SK-N-SH (cell line): ENCODE data around the gene RGS4. TPM values are rescaled to one million over a fixed set of nuclear protein-coding genes. Genes with fewer than 3 reads are reported as not detected.

Experiments
- CTCF ChIA-PET: fragments of 300-600, 350-600 bp; formaldehyde crosslinking; extraction: SDS; loops from one replicate; lab custom pipeline; 2021; lab: Yijun Ruan, JAX
- POLR2A ChIA-PET: fragments of 350-600 bp; sonication (Branson Sonifier 250); formaldehyde crosslinking; extraction: SDS; loops from one replicate; lab custom pipeline; 2020; ENCODE audit warnings: antibody characterized with exemption, inconsistent platforms; lab: Yijun Ruan, JAX
- DNase-seq: peaks from one replicate; pipeline ENCODE4 v3.0.0; 2012
- H2AFZ ChIP-seq: fragments of 200-600 bp; sonication (generic); 2 replicates; pipeline ENCODE4 v1.8.1; 2016; ENCODE audit warnings: antibody characterized with exemption, mild to moderate bottlenecking, low read depth
- H3F3A ChIP-seq: fragments of 200-600 bp; sonication (generic); replicated peaks from 2 replicates; pipeline ENCODE3; 2016; ENCODE audit warnings: antibody characterized with exemption, mild to moderate bottlenecking; ENCODE audit not compliant: insufficient read depth
- H3K27ac ChIP-seq, 2 experiments: fragments of 200-500 bp in 1 of 2; fragments of 200-600 bp in 1 of 2; sonication (Bioruptor generic) in 1 of 2; sonication (generic), shearing (Covaris generic) in 1 of 2; 2 replicates each; pipeline versions ENCODE4 v1.5.1 to v1.6.1; 2014 to 2016; ENCODE audit warnings: low read depth in 2 of 2, inconsistent platforms in 1 of 2, low read length in 1 of 2, mild to moderate bottlenecking in 1 of 2, mixed read lengths in 1 of 2
- H3K27me3 ChIP-seq: fragments of 200-600 bp; sonication (generic), shearing (Covaris generic); 2 replicates; pipeline ENCODE4 v1.6.1; 2016; ENCODE audit warnings: mixed run types; ENCODE audit not compliant: insufficient read depth
- H3K36me3 ChIP-seq, 2 experiments: fragments of 200-500 bp in 1 of 2; fragments of 200-600 bp in 1 of 2; sonication (Bioruptor generic) in 1 of 2; sonication (generic) in 1 of 2; replicated peaks in 1 of 2; 2 replicates each; pipeline versions ENCODE3 to v1.5.1; 2014 to 2016; ENCODE audit warnings: low read length in 1 of 2, mild to moderate bottlenecking in 1 of 2; ENCODE audit not compliant: insufficient read depth in 2 of 2, control insufficient read depth in 1 of 2
- H3K4me1 ChIP-seq, 2 experiments: fragments of 200-500 bp in 1 of 2; fragments of 200-600 bp in 1 of 2; sonication (Bioruptor generic) in 1 of 2; sonication (generic), shearing (Covaris generic) in 1 of 2; 2 replicates each; pipeline versions ENCODE4 v1.5.1 to v1.6.1; 2014 to 2016; ENCODE audit warnings: low read depth in 1 of 2, low read length in 1 of 2, mixed run types in 1 of 2; ENCODE audit not compliant: insufficient read depth in 2 of 2, control insufficient read depth in 1 of 2
- H3K4me2 ChIP-seq: fragments of 200-600 bp; sonication (generic), shearing (Covaris generic); 2 replicates; pipeline ENCODE4 v1.6.1; 2017; ENCODE audit warnings: mixed run types
- H3K4me3 ChIP-seq, 2 experiments: fragments of 200-500 bp in 1 of 2; fragments of 200-600 bp in 1 of 2; sonication (Bioruptor generic) in 1 of 2; sonication (generic), shearing (Covaris generic) in 1 of 2; 2 replicates each; pipeline versions ENCODE4 v1.5.1 to v1.8.1; 2014 to 2016; ENCODE audit warnings: low read depth in 2 of 2, inconsistent platforms in 1 of 2, low read length in 1 of 2, mild to moderate bottlenecking in 1 of 2, mixed read lengths in 1 of 2, moderate library complexity in 1 of 2
- H3K79me2 ChIP-seq: fragments of 200-600 bp; sonication (generic); 2 replicates; pipeline ENCODE4 v1.8.1; 2017; ENCODE audit warnings: mild to moderate bottlenecking; ENCODE audit not compliant: insufficient read depth
- H3K9ac ChIP-seq: fragments of 200-600 bp; sonication (generic); 2 replicates; pipeline ENCODE4 v1.6.1; 2017; ENCODE audit warnings: mixed run types
- H3K9me2 ChIP-seq: fragments of 200-600 bp; sonication (generic); 2 replicates; pipeline ENCODE4 v1.6.1; 2017; ENCODE audit warnings: mixed run types
- H3K9me3 ChIP-seq: fragments of 200-600 bp; sonication (generic); 2 replicates; pipeline ENCODE4 v1.6.1; 2017; ENCODE audit warnings: mixed run types, mild to moderate bottlenecking, moderate library complexity
- H4K20me1 ChIP-seq: fragments of 200-600 bp; sonication (generic); 2 replicates; pipeline ENCODE4 v1.6.1; 2017; ENCODE audit warnings: mild to moderate bottlenecking, mixed run types; ENCODE audit not compliant: insufficient read depth
- CHD2 ChIP-seq: fragments of 150-350 bp; IDR thresholded peaks from 2 replicates; pipeline ENCODE4 v1.6.1; 2018; ENCODE audit warnings: low read length; ENCODE audit not compliant: partially characterized antibody
- ELF1 ChIP-seq: IDR thresholded peaks from 2 replicates; pipeline ENCODE4 v1.4.0; 2012
- FOSL2 ChIP-seq: IDR thresholded peaks from 2 replicates; pipeline ENCODE4 v1.4.0; 2012; ENCODE audit warnings: low read depth, mild to moderate bottlenecking, moderate library complexity, borderline replicate concordance
- JUND ChIP-seq: IDR thresholded peaks from 2 replicates; pipeline ENCODE4 v1.4.0; 2012
- MAX ChIP-seq: IDR thresholded peaks from 2 replicates; pipeline ENCODE4 v1.4.0; 2012; ENCODE audit warnings: low read depth
- MEF2A ChIP-seq: IDR thresholded peaks from 2 replicates; pipeline ENCODE4 v1.4.0; 2012; ENCODE audit warnings: low read depth, borderline replicate concordance
- MXI1 ChIP-seq: IDR thresholded peaks from 2 replicates; pipeline ENCODE4 v1.6.1; 2012; ENCODE audit warnings: mild to moderate bottlenecking, low read depth, low read length, improper control_type of control experiment
- NFIC ChIP-seq: IDR thresholded peaks from 2 replicates; pipeline ENCODE4 v1.4.0; 2012; ENCODE audit warnings: borderline replicate concordance
- RCOR1 ChIP-seq: fragments of 150-350 bp; IDR thresholded peaks from 2 replicates; pipeline ENCODE4 v1.6.1; 2017; ENCODE audit warnings: antibody characterized with exemption, low read length
- RFX5 ChIP-seq: IDR thresholded peaks from 2 replicates; pipeline ENCODE4 v1.6.1; 2012; ENCODE audit warnings: mild to moderate bottlenecking, improper control_type of control experiment, low read length
- RXRA ChIP-seq: IDR thresholded peaks from 2 replicates; pipeline ENCODE4 v1.4.0; 2012; ENCODE audit warnings: low read depth, mild to moderate bottlenecking, borderline replicate concordance
- SIN3A ChIP-seq: IDR thresholded peaks from 2 replicates; pipeline ENCODE4 v1.6.1; 2012; ENCODE audit warnings: low read depth, mild to moderate bottlenecking, low read length, moderate library complexity, borderline replicate concordance
- TAF1 ChIP-seq: IDR thresholded peaks from 2 replicates; pipeline ENCODE4 v1.6.1; 2012; ENCODE audit warnings: low read depth, mild to moderate bottlenecking, low read length, moderate library complexity, borderline replicate concordance
- TCF12 ChIP-seq: IDR thresholded peaks from 2 replicates; pipeline ENCODE4 v1.4.0; 2012
- USF1 ChIP-seq: IDR thresholded peaks from 2 replicates; pipeline ENCODE4 v1.4.0; 2012; ENCODE audit warnings: low read depth, borderline replicate concordance
- USF2 ChIP-seq: fragments of 150-350 bp; IDR thresholded peaks from 2 replicates; pipeline ENCODE4 v1.6.1; 2017; ENCODE audit warnings: antibody characterized with exemption, low read length, low read depth, borderline replicate concordance
- YY1 ChIP-seq: IDR thresholded peaks from 2 replicates; pipeline ENCODE4 v1.4.0; 2012; ENCODE audit warnings: low read depth, mild to moderate bottlenecking
- WGBS: methylation state at CpG from one replicate; pipeline ENCODE4 v1.1.6; 2017; ENCODE audit warnings: low lambda C conversion rate; 5-methylcytosine and 5-hydroxymethylcytosine counted together
- polyA plus RNA-seq, 3 experiments: library from polyadenylated mRNA; depleted of rRNA; stranded (reverse); fragments of >200 nt; gene quantifications; 2 replicates each; pipeline ENCODE4 v1.2.3, GENCODE V29; 2012
- TF ChIP-seq, protein P1 (sequence below): IDR thresholded peaks from 2 replicates; pipeline ENCODE4 v1.6.1; 2012; ENCODE audit warnings: mild to moderate bottlenecking, low read depth, low read length, moderate library complexity
- TF ChIP-seq, protein P2 (sequence below): IDR thresholded peaks from 2 replicates; pipeline ENCODE4 v1.4.0; 2012; ENCODE audit warnings: low read depth, borderline replicate concordance

RGS4 gene
- polyA plus RNA-seq, 1 of the 3 experiments (the other 2 are of a cell fraction): 124 TPM

GRCh38 chr1:163066686-163067085 is 2.5 kb upstream of the RGS4 start:
- Histone ChIP-seq H3K9me2 (no peaks in the 10 kb centered on the region), H2AFZ (no peak overlapping the region), H3K9ac (no peak overlapping the region), H3K4me2 (no peak overlapping the region), H3K79me2 (peaks cover 35% of the 10 kb centered on the region), H3K27ac (no peak overlapping the region), H4K20me1 (peaks cover 11% of the 10 kb centered on the region; the same call in 1 of the 2 replicates), H3K4me1 (peaks cover 8 to 10% of the 10 kb centered on the region in 2 experiments; a peak in 3 of 4 replicates), H3F3A (peaks cover 19% of the 10 kb centered on the region), H3K36me3 (peaks cover 17 to 19% of the 10 kb centered on the region in 2 experiments), H3K27me3 (no peaks in the 10 kb centered on the region), H3K9me3 (no peaks in the 10 kb centered on the region), H3K4me3 (no peak overlapping the region)
- 81% methylated on average over 2 of the region's 2 CpGs for WGBS
- CTCF ChIA-PET: interaction anchor here (8.4 kb wide), 1 partner anchor 180 kb away, joined by 120 read pairs; no protein-coding TSS in a partner anchor
- TF ChIP-seq SIN3A (no peak), MAX (no peak), CHD2 (no peak), RXRA (no peak), RCOR1 (no peak), JUND (no peak)
- DNase-seq: no peak
- POLR2A ChIA-PET: interaction anchor here (1.1 kb wide), 1 partner anchor 149 kb away, joined by 3 read pairs; no protein-coding TSS in a partner anchor

GRCh38 chr1:163068716-163069115 is 445 bp upstream of the RGS4 start:
- peaks cover 19 to 27% of the 10 kb centered on the region in 2 experiments; a peak in 3 of 4 replicates for H3K4me1 ChIP-seq
- H3K27me3 ChIP-seq: no peaks in the 10 kb centered on the region
- peaks cover 38% of the 10 kb centered on the region for H3F3A ChIP-seq
- H2AFZ ChIP-seq: peak overlapping the region; percentile 45
- H3K79me2 ChIP-seq: peaks cover 54% of the 10 kb centered on the region
- peak overlapping the region; percentile 95 for H3K9ac ChIP-seq
- peaks cover 11% of the 10 kb centered on the region; the same call in 1 of the 2 replicates for H4K20me1 ChIP-seq
- CTCF ChIA-PET: interaction anchor here (0.7 to 8.4 kb wide), 30 partner anchors 7 to 268 kb away, joined by 3 to 120 read pairs (median 6); partner anchors contain the start of gene NUF2
- H3K9me2 ChIP-seq: no peaks in the 10 kb centered on the region
- TF ChIP-seq RCOR1 (no peak), CHD2 (no peak), NFIC (no peak), USF1 (no peak), MEF2A (no peak), RFX5 (no peak), YY1 (no peak), FOSL2 (no peak), MXI1 (no peak), RXRA (no peak), SIN3A (no peak), JUND (no peak), MAX (no peak), ELF1 (no peak), USF2 (no peak), TCF12 (no peak), TAF1 (no peak)
- TF ChIP-seq, protein P1, sequence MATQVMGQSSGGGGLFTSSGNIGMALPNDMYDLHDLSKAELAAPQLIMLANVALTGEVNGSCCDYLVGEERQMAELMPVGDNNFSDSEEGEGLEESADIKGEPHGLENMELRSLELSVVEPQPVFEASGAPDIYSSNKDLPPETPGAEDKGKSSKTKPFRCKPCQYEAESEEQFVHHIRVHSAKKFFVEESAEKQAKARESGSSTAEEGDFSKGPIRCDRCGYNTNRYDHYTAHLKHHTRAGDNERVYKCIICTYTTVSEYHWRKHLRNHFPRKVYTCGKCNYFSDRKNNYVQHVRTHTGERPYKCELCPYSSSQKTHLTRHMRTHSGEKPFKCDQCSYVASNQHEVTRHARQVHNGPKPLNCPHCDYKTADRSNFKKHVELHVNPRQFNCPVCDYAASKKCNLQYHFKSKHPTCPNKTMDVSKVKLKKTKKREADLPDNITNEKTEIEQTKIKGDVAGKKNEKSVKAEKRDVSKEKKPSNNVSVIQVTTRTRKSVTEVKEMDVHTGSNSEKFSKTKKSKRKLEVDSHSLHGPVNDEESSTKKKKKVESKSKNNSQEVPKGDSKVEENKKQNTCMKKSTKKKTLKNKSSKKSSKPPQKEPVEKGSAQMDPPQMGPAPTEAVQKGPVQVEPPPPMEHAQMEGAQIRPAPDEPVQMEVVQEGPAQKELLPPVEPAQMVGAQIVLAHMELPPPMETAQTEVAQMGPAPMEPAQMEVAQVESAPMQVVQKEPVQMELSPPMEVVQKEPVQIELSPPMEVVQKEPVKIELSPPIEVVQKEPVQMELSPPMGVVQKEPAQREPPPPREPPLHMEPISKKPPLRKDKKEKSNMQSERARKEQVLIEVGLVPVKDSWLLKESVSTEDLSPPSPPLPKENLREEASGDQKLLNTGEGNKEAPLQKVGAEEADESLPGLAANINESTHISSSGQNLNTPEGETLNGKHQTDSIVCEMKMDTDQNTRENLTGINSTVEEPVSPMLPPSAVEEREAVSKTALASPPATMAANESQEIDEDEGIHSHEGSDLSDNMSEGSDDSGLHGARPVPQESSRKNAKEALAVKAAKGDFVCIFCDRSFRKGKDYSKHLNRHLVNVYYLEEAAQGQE: no peak
- TF ChIP-seq, protein P2, sequence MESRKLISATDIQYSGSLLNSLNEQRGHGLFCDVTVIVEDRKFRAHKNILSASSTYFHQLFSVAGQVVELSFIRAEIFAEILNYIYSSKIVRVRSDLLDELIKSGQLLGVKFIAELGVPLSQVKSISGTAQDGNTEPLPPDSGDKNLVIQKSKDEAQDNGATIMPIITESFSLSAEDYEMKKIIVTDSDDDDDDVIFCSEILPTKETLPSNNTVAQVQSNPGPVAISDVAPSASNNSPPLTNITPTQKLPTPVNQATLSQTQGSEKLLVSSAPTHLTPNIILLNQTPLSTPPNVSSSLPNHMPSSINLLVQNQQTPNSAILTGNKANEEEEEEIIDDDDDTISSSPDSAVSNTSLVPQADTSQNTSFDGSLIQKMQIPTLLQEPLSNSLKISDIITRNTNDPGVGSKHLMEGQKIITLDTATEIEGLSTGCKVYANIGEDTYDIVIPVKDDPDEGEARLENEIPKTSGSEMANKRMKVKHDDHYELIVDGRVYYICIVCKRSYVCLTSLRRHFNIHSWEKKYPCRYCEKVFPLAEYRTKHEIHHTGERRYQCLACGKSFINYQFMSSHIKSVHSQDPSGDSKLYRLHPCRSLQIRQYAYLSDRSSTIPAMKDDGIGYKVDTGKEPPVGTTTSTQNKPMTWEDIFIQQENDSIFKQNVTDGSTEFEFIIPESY: no peak
- TF ChIP-seq, all 33 proteins: peak for 0
- peak overlapping the region; percentile 91 to 99 for H3K27ac ChIP-seq
- POLR2A ChIA-PET: interaction anchor here (0.7 to 8.7 kb wide), 42 partner anchors 8 to 253 kb away, joined by 3 to 450 read pairs (median 5); partner anchors contain the start of genes NUF2 and RGS5
- H3K4me2 ChIP-seq: peak overlapping the region; percentile 85
- WGBS: 21% methylated on average over 5 of the region's 5 CpGs
- peaks cover 36 to 38% of the 10 kb centered on the region in 2 experiments for H3K36me3 ChIP-seq
- peak; percentile 9 for DNase-seq
- no peaks in the 10 kb centered on the region for H3K9me3 ChIP-seq
- peak overlapping the region; percentile 69 to 82 for H3K4me3 ChIP-seq
